K562 (cell line): Measurements from ENCODE around the gene SLK. TPM values are rescaled to one million over a fixed set of nuclear protein-coding genes. Genes with fewer than 3 reads are reported as not detected.

Experiments used
- ATAC-seq: fragments of 200-7000 bp; cut with Tn5 transposase; 3 replicates; pipeline ENCODE4 v1.9.1; 2020; ENCODE audit warnings: moderate library complexity
- BruUV-seq: library from RNA; stranded (reverse); fragments of 400-500 nt; replicated peaks from 2 replicates; lab custom pipeline; 2021; lab: Mats Ljungman, UMichigan
- CTCF ChIA-PET: fragments of 300-600 bp; formaldehyde crosslinking; extraction: SDS; loops from one replicate; lab custom pipeline; 2021; ENCODE audit warnings: low intra/inter-chr PET ratio; lab: Yijun Ruan, JAX
- POLR2A ChIA-PET: fragments of 300-600, 350-650 bp; sonication (Branson Sonifier 250); formaldehyde crosslinking; extraction: SDS; loops from one replicate; lab custom pipeline; 2021; ENCODE audit warnings: antibody characterized with exemption, inconsistent platforms; lab: Yijun Ruan, JAX
- DNase-seq, 4 experiments: peaks; one replicate each; pipeline versions ENCODE4 v3.0.0 to v3.0.0-alpha.2; 2011 to 2018; ENCODE audit warnings: low spot score in 3 of 4, mixed read lengths in 3 of 4; ENCODE audit errors: extremely low read depth in 1 of 4
- FAIRE-seq: peaks from 2 replicates; lab custom pipeline; 2011; peaks lifted over from hg19 to GRCh38; lab: Jason Lieb, UNC
- H2AFZ ChIP-seq: 2 replicates; pipeline ENCODE4 v1.6.0; 2011; ENCODE audit warnings: low read depth, low read length, control low read depth, inconsistent platforms
- H3K27ac ChIP-seq: fragments of 200-600 bp; 3 replicates; pipeline ENCODE4 v1.8.0; 2011; ENCODE audit warnings: low read depth, mild to moderate bottlenecking, control low read depth, inconsistent platforms, low read length, moderate library complexity, mixed read lengths; ENCODE audit errors: extremely low read depth
- H3K27me3 ChIP-seq, 2 experiments: fragments of 300-600 bp in 1 of 2; 2 replicates in 1 of 2; 3 replicates in 1 of 2; pipeline versions ENCODE4 v1.6.0 to v1.8.0; 2011; ENCODE audit warnings: inconsistent platforms in 2 of 2, low read length in 2 of 2, mild to moderate bottlenecking in 1 of 2, mixed read lengths in 1 of 2, moderate library complexity in 1 of 2; ENCODE audit not compliant: control insufficient read depth in 2 of 2, insufficient read depth in 2 of 2
- H3K36me3 ChIP-seq: fragments of 300-600 bp; 3 replicates; pipeline ENCODE4 v1.8.0; 2011; ENCODE audit warnings: mild to moderate bottlenecking, low read length, inconsistent platforms; ENCODE audit not compliant: control insufficient read depth, insufficient read depth
- H3K4me1 ChIP-seq, 2 experiments: fragments of 200-600 bp in 1 of 2; replicated peaks in 1 of 2; 2 replicates in 1 of 2; 3 replicates in 1 of 2; pipeline versions ENCODE4 v1.5.1 to v1.8.0; 2011; ENCODE audit warnings: inconsistent platforms in 2 of 2, low read length in 2 of 2, mild to moderate bottlenecking in 1 of 2, mixed read lengths in 1 of 2, moderate library complexity in 1 of 2; ENCODE audit not compliant: control insufficient read depth in 2 of 2, insufficient read depth in 2 of 2
- H3K4me2 ChIP-seq: 2 replicates; pipeline ENCODE4 v1.6.1; 2011; ENCODE audit warnings: low read length, control low read depth, inconsistent platforms, mixed read lengths; ENCODE audit not compliant: insufficient read depth
- H3K4me3 ChIP-seq: fragments of 200-600 bp; sonication (generic), shearing (Covaris generic); 2 replicates; pipeline ENCODE4 v1.5.1; 2016; ENCODE audit warnings: control low read depth, inconsistent platforms
- H3K79me2 ChIP-seq: fragments of 200-600 bp; 3 replicates; pipeline ENCODE4 v1.8.0; 2011; ENCODE audit warnings: low read length, inconsistent platforms; ENCODE audit not compliant: control insufficient read depth, insufficient read depth
- H3K9ac ChIP-seq, 2 experiments: 2 replicates each; pipeline versions ENCODE4 v1.6.0 to v1.6.1; 2011; ENCODE audit warnings: low read depth in 2 of 2, low read length in 2 of 2, control low read depth in 1 of 2, inconsistent platforms in 1 of 2, mild to moderate bottlenecking in 1 of 2, mixed read lengths in 1 of 2; ENCODE audit not compliant: insufficient read depth in 1 of 2
- H3K9me1 ChIP-seq: one replicate; pipeline ENCODE4 v1.6.0; 2011; ENCODE audit warnings: inconsistent platforms, mild to moderate bottlenecking, low read length, moderate library complexity; ENCODE audit not compliant: control insufficient read depth, insufficient read depth
- H3K9me3 ChIP-seq: replicated peaks from 2 replicates; pipeline ENCODE4 v1.5.1; 2011; ENCODE audit warnings: low read depth, low read length, inconsistent platforms; ENCODE audit not compliant: control insufficient read depth, insufficient read depth
- H4K20me1 ChIP-seq: replicated peaks from 2 replicates; pipeline ENCODE4 v1.6.1; 2011; ENCODE audit warnings: low read length, inconsistent platforms, mixed read lengths; ENCODE audit not compliant: control insufficient read depth, insufficient read depth
- EZH2 ChIP-seq: IDR thresholded peaks from 2 replicates; pipeline ENCODE4 v1.6.1; 2012; ENCODE audit warnings: low read depth, mild to moderate bottlenecking, inconsistent platforms, low read length, borderline replicate concordance
- MXI1 ChIP-seq: IDR thresholded peaks from 2 replicates; pipeline ENCODE4 v1.6.1; 2011; ENCODE audit warnings: low read depth, mild to moderate bottlenecking, improper control_type of control experiment, low read length
- RBFOX2 ChIP-seq: fragments of 200-400 bp; formaldehyde crosslinking; IDR thresholded peaks from 2 replicates; pipeline ENCODE4 v1.6.1; 2017; ENCODE audit warnings: low read depth, mild to moderate bottlenecking, low read length, moderate library complexity
- SRSF9 ChIP-seq: fragments of 200-400 bp; formaldehyde crosslinking; IDR thresholded peaks from 2 replicates; pipeline ENCODE4 v1.6.1; 2017; ENCODE audit warnings: low read depth, low read length, borderline replicate concordance
- TFAP4 ChIP-seq: sonication (generic); formaldehyde crosslinking; IDR thresholded peaks from 2 replicates; pipeline ENCODE4 v1.8.0; 2022; ENCODE audit warnings: missing genetic modification reagents, mild to moderate bottlenecking, moderate library complexity, borderline replicate concordance
- ZFP1 ChIP-seq: fragments of 450-650 bp; formaldehyde crosslinking; IDR thresholded peaks from 2 replicates; pipeline ENCODE4 v1.4.0; 2020; ENCODE audit warnings: mild to moderate bottlenecking, mixed read lengths
- ZFP30 ChIP-seq: fragments of 250-450 bp; sonication (Bioruptor Pico); IDR thresholded peaks from 2 replicates; pipeline ENCODE4 v1.8.0; 2022; ENCODE audit warnings: moderate library complexity, mild to moderate bottlenecking, inconsistent platforms, borderline replicate concordance
- WGBS: fragments of 100-300 bp; shearing (Covaris generic); methylation state at CpG from one replicate; pipeline ENCODE4 v1.1.6; 2016; ENCODE audit warnings: low coverage, mixed read lengths; ENCODE audit not compliant: insufficient coverage; ENCODE audit errors: missing lambda C conversion rate; 5-methylcytosine and 5-hydroxymethylcytosine counted together
- in situ Hi-C: fragments of 300-500 bp; cut with MboI; formaldehyde crosslinking; loops from 4 replicates; pipeline ENCODE4 v1.15.0; 2018; ENCODE audit warnings: inconsistent platforms, mixed read lengths
- intact Hi-C: fragments of 100-400 bp; cut with micrococcal nuclease; formaldehyde crosslinking; loops from 2 replicates; pipeline ENCODE4 v1.14.2; 2022
- polyA plus RNA-seq, 8 experiments: library from polyadenylated mRNA; depleted of rRNA in 4 of 8; stranded (reverse) in 5 of 8; unstranded in 3 of 8; fragments of >200 nt; fragmentation: Nextera tagmentation in 2 of 8; fragmentation: Illumina TruSeq in 1 of 8; extraction: Ambion mirVana in 2 of 8; extraction: Trizol in 1 of 8; gene quantifications; 2 replicates each; pipeline versions ENCODE4 v1.2.1 to v1.2.3, GENCODE V29; 2011 to 2014; ENCODE audit warnings: inconsistent platforms in 1 of 8, missing spikeins in 1 of 8
- total RNA-seq, 7 experiments: library from RNA; depleted of rRNA in 6 of 7; stranded (reverse); fragments of >200 nt in 6 of 7; fragmentation: Illumina TruSeq in 2 of 7; extraction: Trizol in 2 of 7; gene quantifications; 2 replicates each; pipeline versions ENCODE4 v1.2.1 to v1.2.3, GENCODE V29; 2011 to 2021; ENCODE audit warnings: low replicate concordance in 1 of 7

SLK gene
- total and polyA plus RNA-seq, 9 of the 15 experiments (the other 6 are each of a cell fraction or from before 2014, with no cell fraction given) = 8.2 to 40.0 (median 23.4) TPM

- ATAC-seq (no peak), DNase-seq (no peak), FAIRE-seq (no peak)
- Histone ChIP-seq H3K27ac (no peak overlapping the region), H3K4me3 (no peak overlapping the region), H3K36me3 (peaks cover 75% of the 10 kb centered on the region; the same call in 2 of the 3 replicates), H3K79me2 (no peaks in the 10 kb centered on the region), H3K9me3 (no peaks in the 10 kb centered on the region), H2AFZ (no peak overlapping the region), H3K9ac (no peak overlapping the region), H4K20me1 (no peaks in the 10 kb centered on the region; the same call in 1 of the 2 replicates), H3K9me1 (no peaks in the 10 kb centered on the region), H3K27me3 (no peaks in the 10 kb centered on the region), H3K4me2 (no peak overlapping the region), H3K4me1 (no peaks in the 10 kb centered on the region)
- intact Hi-C loops = no loop called here
- CTCF ChIA-PET = no interaction called here
- BruUV-seq = no TSS peak
- TF ChIP-seq RBFOX2 = no peak
- TF ChIP-seq ZFP1 (CRISPR knock-in tag) = no peak
- TF ChIP-seq TFAP4 (CRISPR knock-in tag) = no peak
- TF ChIP-seq ZFP30 (CRISPR knock-in tag) = no peak
- TF ChIP-seq EZH2 = no peak
- TF ChIP-seq SRSF9 = no peak
- no peak for TF ChIP-seq MXI1
- POLR2A ChIA-PET = no interaction called here
- WGBS = 93% methylated on average over 5 of the region's 5 CpGs
- in situ Hi-C loops = no loop called here
These were observed 58.6 kb downstream of the SLK start for GRCh38 chr10:104025524-104025923.
